ENCODE results near the gene CHEK1. TPM values are rescaled to one million over a fixed set of nuclear protein-coding genes. Genes with fewer than 3 reads are reported as not detected.
"Not testable (repeated sequence)": the region's sequence is repeated elsewhere in the genome, so short reads cannot be mapped to it uniquely, and the experiment has no call there.

CHEK1 gene
- total RNA-seq, 1 experiment from 2014 or later, result 40.4 TPM

DNA sequence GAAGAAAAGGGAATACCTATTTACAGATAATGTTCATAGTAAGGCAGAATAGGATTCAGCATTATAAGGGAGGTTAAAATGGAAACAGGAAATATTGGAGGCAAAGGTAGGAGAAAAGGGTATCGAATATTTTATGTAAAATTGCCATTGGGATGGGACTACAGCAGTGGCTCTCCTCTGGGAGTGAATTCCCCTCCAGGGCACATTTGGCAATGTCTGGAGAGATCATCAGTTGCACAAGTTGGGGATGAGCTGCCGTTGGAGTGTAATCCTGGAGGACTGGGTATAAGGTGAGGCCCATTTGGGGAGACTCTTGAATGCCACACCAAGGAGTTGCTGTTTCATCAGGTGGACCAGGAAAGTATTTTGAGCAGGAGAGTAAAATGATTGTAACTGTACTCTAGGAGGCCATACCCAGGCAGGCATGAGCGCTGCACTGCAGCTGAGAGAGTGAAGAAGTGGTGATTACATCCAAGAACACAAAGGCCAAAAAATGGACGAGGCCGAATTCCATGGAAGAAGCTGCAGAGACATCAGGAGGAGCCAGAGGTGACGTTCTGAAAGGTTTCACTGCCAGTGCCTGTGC, 64.4 kb downstream of the CHEK1 start:
- no peaks in the 10 kb centered on the region for H3K27me3 ChIP-seq (replicated peaks)
- no peak overlapping the region for H3K27ac ChIP-seq
- H3K4me3 ChIP-seq, result no peak overlapping the region
- no peaks in the 10 kb centered on the region for H3K4me1 ChIP-seq (replicated peaks)
- no peak for DNase-seq (ENCODE audit: low read depth in 1 of 2, low spot score in 2 of 2)
- H3K36me3 ChIP-seq, result no peaks in the 10 kb centered on the region
- H3K9me3 ChIP-seq (replicated peaks), result no peaks in the 10 kb centered on the region

- DNase-seq (ENCODE audit: low read depth in 1 of 2, low spot score in 2 of 2), result no peak
- H3K4me1 ChIP-seq (replicated peaks), result no peaks in the 10 kb centered on the region
- no peaks in the 10 kb centered on the region for H3K36me3 ChIP-seq
- H3K9me3 ChIP-seq (replicated peaks), result no peaks in the 10 kb centered on the region
- no peaks in the 10 kb centered on the region for H3K27me3 ChIP-seq (replicated peaks)
- H3K4me3 ChIP-seq, result no peak overlapping the region
- no peak overlapping the region for H3K27ac ChIP-seq
Observed at GRCh38 chr11:125690006-125690405, 65.0 kb downstream of the CHEK1 start.

DNA sequence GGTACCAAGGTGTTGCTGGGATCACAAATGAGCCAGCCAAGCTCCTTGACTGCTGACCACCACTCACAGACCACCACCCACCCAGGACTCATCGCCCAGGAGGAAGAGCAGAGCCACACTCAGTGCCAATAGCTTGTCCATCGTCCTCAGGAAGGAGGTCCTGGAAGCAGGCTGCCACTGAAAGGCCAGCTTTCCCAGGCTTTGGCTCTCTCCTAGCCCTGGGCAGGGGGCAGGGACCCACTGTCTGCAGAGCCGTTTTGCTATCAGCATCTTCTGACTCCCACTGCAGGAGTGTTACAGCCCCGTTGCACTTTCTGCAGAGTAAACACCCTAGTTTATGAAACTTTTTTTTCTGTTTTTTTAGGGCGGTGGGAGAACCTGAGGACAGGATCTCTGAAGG, 67.9 kb downstream of the CHEK1 start:
- Histone ChIP-seq H3K4me1 (replicated peaks) (no peaks in the 10 kb centered on the region), H3K27ac (no peak overlapping the region), H3K9me3 (replicated peaks) (no peaks in the 10 kb centered on the region), H3K27me3 (replicated peaks) (no peaks in the 10 kb centered on the region), H3K36me3 (no peaks in the 10 kb centered on the region), H3K4me3 (no peak overlapping the region)
- no peak for DNase-seq (ENCODE audit: low read depth in 1 of 2, low spot score in 2 of 2)

GRCh38 chr11:125694951-125695350, 70.0 kb downstream of the CHEK1 start:
- DNase-seq (ENCODE audit: low read depth in 1 of 2, low spot score in 2 of 2), result no peak
- Histone ChIP-seq H3K4me1 (replicated peaks) (no peaks in the 10 kb centered on the region), H3K27me3 (replicated peaks) (no peaks in the 10 kb centered on the region), H3K27ac (no peak overlapping the region), H3K36me3 (no peaks in the 10 kb centered on the region), H3K4me3 (no peak overlapping the region), H3K9me3 (replicated peaks) (no peaks in the 10 kb centered on the region)

DNA sequence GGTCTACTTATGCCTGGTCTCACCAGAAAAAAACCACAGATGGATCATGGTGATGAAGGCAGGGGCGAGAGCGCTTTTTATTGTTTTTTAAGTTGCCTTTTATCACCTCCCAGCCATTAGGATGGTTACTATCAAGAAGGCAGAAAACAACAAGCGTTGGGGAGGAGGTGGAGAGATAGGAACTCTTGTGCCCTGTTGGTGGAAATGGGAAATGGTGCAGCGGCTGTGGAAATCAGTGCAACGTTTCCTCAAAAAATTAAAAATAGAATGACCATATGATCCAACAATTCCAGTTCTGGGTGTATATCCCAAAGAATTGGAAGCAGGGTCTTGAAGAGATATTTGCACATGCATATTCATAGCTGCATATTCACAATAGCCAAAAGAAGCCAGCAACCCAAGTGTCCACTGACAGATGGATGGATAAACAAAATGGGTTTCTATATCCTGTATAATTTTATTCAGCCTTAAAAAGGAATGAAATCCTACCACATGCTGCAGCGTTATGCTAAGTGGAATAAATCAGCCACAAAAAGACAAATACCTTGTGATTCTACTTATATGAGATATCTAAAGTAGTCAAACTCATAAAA, 76.2 kb downstream of the CHEK1 start:
- Histone ChIP-seq H3K4me1 (replicated peaks) (no peaks in the 10 kb centered on the region), H3K4me3 (no peak overlapping the region), H3K36me3 (no peaks in the 10 kb centered on the region), H3K27ac (no peak overlapping the region), H3K27me3 (replicated peaks) (no peaks in the 10 kb centered on the region), H3K9me3 (replicated peaks) (no peaks in the 10 kb centered on the region)
- DNase-seq (ENCODE audit: low read depth in 1 of 2, low spot score in 2 of 2), result no peak

DNA sequence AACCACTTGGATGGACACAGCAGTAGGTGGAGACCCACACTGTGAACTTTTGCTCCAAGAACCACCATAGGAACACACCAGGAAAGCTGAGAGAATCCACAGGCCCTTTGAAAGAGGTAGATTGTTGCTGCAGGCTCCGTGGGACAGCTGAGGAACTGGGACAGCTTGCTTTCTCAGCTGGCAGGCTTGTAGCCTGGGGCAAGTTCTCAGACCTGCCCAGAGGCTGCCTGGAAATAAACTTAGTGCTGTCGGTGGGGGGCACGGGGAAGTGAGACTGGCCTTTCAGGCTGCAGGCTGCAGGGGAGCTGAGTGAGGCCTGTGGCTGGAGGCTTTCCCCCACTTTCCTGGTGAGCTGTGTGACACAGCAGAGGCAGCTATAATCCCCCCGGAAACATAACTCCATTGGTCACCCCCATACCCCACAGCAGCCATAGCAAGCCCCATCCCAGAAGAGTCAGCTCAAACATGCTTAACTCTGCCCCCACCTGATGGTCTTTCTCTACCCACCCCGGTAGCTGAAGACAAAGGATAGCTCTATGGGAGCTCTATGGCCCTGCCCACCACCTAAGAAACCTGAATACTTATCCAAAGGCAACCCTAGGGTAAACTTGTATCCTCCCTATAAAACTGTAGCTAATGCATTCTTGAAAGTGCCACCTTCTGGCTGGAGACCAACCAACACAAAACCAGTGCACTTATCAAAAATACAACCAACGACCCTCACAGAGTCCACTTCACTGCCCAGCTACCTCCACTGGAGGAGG, 77.1 kb downstream of the CHEK1 start:
- DNase-seq (ENCODE audit: low read depth in 1 of 2, low spot score in 2 of 2), result no peak
- Histone ChIP-seq H3K4me1 (replicated peaks) (no peaks in the 10 kb centered on the region), H3K36me3 (no peaks in the 10 kb centered on the region), H3K27ac (no peak overlapping the region), H3K4me3 (no peak overlapping the region), H3K27me3 (replicated peaks) (no peaks in the 10 kb centered on the region), H3K9me3 (replicated peaks) (no peaks in the 10 kb centered on the region)

DNA sequence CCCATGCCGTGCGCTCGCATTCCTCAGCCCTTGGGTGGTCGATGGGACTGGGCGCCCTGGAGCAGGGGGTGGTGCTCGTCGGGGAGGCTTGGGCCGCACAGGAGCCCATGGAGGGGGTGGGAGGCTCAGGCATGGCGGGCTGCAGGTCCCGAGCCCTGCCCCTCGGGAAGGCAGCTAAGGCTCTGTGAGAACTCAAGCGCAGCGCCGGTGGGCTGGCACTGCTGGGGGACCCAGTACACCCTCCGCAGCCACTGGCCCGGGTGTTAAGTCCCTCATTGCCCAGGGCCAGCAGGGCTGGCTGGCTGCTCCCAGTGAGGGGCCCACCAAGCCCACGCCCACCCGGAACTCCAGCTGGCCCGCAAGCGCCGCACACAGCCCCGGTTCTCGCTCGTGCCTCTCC, 79.7 kb downstream of the CHEK1 start:
- not testable (repeated sequence) for H3K9me3 ChIP-seq (replicated peaks); H3K27me3 ChIP-seq (replicated peaks); H3K4me3 ChIP-seq; H3K36me3 ChIP-seq; H3K4me1 ChIP-seq (replicated peaks); H3K27ac ChIP-seq; DNase-seq (ENCODE audit: low read depth in 1 of 2, low spot score in 2 of 2)

GRCh38 chr11:125720781-125721180, 95.8 kb downstream of the CHEK1 start:
- no peaks in the 10 kb centered on the region for H3K36me3 ChIP-seq
- no peak for DNase-seq (ENCODE audit: low read depth in 1 of 2, low spot score in 2 of 2)
- no peaks in the 10 kb centered on the region for H3K9me3 ChIP-seq (replicated peaks)
- H3K27ac ChIP-seq, result no peak overlapping the region
- no peak overlapping the region for H3K4me3 ChIP-seq
- no peaks in the 10 kb centered on the region for H3K27me3 ChIP-seq (replicated peaks)
- no peaks in the 10 kb centered on the region for H3K4me1 ChIP-seq (replicated peaks)

GRCh38 chr11:125724125-125724524, 99.2 kb downstream of the CHEK1 start:
- no peak overlapping the region for H3K27ac ChIP-seq
- H3K27me3 ChIP-seq (replicated peaks), result no peaks in the 10 kb centered on the region
- H3K9me3 ChIP-seq (replicated peaks), result no peaks in the 10 kb centered on the region
- H3K36me3 ChIP-seq, result no peaks in the 10 kb centered on the region
- no peak overlapping the region for H3K4me3 ChIP-seq
- DNase-seq (ENCODE audit: low read depth in 1 of 2, low spot score in 2 of 2), result no peak
- no peaks in the 10 kb centered on the region for H3K4me1 ChIP-seq (replicated peaks)

Other genes with a start within 250 kb of the CHEK1 start
- gene FEZ1, start 128.9 kb upstream of the CHEK1 start, total RNA-seq (2014; rRNA removed; shearing (Covaris generic)), result 2.1 TPM in 1 of 2 replicates, not detected in the other
- gene EI24, start 55.7 kb upstream of the CHEK1 start, total RNA-seq (2014; rRNA removed; shearing (Covaris generic)), result 78.5 and 88.6 TPM in 2 replicates
- 72.3 and 123 TPM in 2 replicates for gene STT3A, start 32.3 kb upstream of the CHEK1 start, total RNA-seq (2014; rRNA removed; shearing (Covaris generic))
- not detected in 2 replicates for gene ACRV1, start 55.7 kb downstream of the CHEK1 start, total RNA-seq (2014; rRNA removed; shearing (Covaris generic))
- gene PATE1, start 121.1 kb downstream of the CHEK1 start, total RNA-seq (2014; rRNA removed; shearing (Covaris generic)), result not detected in 2 replicates
- 0.50 TPM in 1 of 2 replicates, not detected in the other for gene PATE2, start 153.7 kb downstream of the CHEK1 start, total RNA-seq (2014; rRNA removed; shearing (Covaris generic))
- not detected in 2 replicates for gene PATE3, start 163.0 kb downstream of the CHEK1 start, total RNA-seq (2014; rRNA removed; shearing (Covaris generic))
- gene PATE4, start 208.2 kb downstream of the CHEK1 start, total RNA-seq (2014; rRNA removed; shearing (Covaris generic)), result not detected in 2 replicates